Muscle of back (tissue), 11 donors: ENCODE data around the gene ARGLU1. TPM values are rescaled to one million over a fixed set of nuclear protein-coding genes. Genes with fewer than 3 reads are reported as not detected.

Experiments
- DNase-seq, 3 donors: peaks; one replicate each; pipeline versions ENCODE4 v3.0.0 to v3.0.0-alpha.2; 2013
- polyA plus RNA-seq, 10 donors: library from polyadenylated mRNA; unstranded; fragments of 120-200 nt; gene quantifications; one replicate each; pipeline ENCODE4 v1.2.1, GENCODE V29; 2013; ENCODE audit not compliant: insufficient read length in 10 of 10

Gene ARGLU1
- polyA plus RNA-seq, 10 donors, result 103 to 168 (median 132) TPM

DNA sequence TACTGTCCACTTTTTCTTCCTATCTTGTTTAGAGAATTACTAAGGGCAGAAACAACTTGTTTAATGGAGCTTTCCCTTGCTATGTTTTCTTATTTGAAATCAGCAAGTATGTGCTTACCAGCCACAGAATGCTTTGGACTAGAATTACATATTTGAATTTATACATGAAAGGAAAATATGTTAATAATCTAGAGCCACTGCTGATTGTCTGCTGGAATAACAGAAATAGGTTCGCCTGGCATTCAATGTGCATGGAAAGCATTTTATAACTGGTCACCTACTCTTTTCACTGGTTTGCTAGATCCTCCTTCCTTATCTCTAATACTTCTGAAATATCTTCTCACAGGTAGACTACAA, 40.5 kb downstream of the ARGLU1 start:
- DNase-seq, result no peak

DNA sequence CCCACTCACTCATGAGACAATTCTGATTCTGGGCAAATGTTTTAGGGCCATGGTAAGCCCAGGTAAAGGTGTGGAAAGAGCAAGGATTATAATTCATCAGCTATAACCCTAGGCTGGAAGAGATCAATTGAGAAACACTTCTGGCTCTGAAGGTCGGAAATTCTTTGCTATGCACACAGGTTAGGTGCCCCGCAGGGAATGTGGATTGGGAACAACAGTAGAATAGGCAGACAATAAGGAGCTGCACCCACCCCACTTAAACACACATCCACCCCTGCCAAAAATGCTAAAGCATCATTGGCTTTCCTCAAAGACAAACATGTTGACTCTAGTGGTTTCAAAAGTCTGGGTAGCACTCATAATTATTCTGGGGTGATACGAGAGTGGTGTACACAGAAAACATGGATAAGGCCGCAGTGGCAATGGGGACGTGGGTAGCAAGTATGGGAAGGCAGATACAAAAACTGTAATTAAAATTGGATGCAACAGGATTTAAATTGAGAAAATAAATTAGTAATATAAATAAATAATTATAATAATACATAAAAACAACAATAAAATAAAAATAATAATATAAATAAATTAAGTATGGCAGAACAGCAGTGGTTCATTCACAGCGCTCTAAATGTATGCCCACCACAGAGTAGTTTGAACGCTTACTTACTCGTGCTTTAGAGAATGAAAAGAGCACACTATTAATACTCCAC, 41.0 kb downstream of the ARGLU1 start:
- DNase-seq, result no peak

DNA sequence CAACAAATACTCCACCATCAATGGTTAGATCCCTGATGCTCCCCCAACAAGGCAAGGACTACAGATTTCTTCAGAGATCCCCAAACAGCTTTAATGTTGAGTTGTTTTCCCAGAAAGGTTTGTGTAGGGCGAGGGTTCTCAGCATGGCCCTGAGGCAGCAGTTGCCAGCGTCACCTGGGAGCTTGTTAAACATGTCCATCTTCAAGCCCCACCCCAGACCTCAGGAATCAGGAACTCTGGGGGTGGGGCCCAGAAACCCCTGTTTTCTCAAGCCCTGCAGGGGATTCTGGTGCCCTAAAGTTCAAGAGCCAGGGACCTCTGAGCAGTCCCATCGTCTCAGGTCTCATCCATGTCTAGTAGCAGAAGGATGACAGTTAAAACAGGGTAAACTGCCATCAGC, 42.1 kb downstream of the ARGLU1 start:
- no peak for DNase-seq

DNA sequence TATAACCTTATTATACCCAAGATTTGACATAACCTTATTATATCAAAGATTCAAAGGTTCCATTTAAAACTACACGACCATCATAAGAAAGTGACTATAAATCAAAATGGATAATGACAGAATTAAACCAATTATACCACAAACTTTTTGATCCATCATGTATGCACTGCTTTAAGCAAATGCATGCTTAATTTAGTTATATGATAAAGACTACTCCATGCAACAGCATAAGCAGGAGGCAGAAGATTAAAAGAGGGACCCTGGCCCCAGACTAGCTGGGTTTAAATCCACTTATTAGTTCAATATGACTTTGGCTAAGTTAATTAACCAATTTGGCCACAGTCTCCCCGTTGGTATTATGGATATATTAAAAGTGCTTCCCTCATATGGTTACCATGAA, 43.8 kb downstream of the ARGLU1 start:
- no peak for DNase-seq

DNA sequence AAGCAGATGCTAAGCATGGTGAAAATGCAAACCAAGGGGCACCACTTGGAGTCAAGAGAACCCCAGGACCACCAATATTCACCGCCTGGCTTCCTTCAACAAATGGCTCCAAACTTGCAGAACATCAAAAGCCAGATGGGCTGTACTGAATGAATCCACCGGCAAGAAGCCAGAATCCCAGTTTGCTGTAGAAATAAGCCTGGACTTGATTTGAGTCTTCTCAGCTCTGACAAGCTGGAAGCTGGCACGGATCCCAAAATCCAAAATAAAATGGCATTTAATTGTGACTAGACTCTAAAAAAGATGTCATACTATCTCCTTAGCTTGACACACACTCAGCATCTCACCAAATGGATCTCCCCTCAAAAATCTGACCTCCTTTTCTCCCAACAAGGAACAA, 44.4 kb downstream of the ARGLU1 start:
- DNase-seq, result peak in 2 of 3 donors; percentile 17 to 49

DNA sequence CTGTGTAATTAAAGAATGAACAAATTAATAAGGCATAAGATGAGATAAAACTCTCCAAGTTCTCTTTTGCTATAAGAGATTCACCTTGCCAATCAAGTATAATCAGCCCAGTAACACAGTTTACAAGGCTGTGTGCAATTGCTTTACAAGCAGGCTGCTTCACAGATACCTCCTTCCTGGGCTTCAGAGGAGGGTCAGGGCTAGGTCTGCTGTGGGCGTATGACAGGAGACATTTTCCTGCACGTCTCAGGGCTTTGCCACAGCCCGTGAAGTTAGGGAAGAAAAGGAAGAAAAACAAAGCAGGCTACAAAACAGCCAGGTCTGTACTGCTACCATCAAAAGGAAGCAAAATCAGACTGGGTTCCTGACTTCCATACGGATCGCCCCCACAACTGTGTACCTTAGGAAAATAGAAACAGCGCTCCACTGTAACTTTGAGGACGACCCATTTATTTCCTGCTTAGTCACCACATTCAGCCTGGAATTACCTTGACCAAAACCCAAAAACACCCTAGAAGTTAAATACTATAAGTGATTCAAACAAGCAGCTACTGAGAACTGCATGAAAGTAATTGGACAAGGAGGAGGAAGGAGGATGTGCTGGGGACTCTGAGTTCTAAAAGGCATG, 44.9 kb downstream of the ARGLU1 start:
- DNase-seq, result no peak

DNA sequence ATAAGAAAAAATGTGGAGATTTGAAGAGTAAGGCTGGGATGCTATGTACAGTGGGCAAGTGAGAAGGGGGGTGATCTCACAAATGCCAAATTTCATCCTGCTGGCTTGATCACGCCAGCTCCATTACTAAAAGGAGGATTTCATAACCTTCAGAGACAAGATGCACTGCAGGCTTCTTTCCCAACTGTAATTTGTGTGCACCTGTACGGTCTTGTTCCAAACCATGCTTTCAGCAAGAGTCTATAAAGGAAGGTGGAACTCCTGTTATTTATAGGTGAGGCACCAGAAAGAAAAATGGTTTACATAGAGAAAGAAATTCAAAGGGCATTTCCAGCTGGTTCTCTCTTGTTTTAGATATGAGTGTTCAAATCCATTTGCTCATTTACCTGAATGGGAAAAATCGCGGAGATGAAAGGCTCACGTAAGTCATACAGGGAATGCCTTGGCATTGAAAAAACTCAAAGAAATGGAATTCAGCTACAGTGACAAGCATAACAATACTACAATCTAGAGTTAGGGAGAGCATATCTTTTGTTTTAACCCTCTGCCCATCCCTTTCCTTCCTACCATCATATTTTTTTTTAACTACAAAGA, 45.7 kb downstream of the ARGLU1 start:
- no peak for DNase-seq

DNA sequence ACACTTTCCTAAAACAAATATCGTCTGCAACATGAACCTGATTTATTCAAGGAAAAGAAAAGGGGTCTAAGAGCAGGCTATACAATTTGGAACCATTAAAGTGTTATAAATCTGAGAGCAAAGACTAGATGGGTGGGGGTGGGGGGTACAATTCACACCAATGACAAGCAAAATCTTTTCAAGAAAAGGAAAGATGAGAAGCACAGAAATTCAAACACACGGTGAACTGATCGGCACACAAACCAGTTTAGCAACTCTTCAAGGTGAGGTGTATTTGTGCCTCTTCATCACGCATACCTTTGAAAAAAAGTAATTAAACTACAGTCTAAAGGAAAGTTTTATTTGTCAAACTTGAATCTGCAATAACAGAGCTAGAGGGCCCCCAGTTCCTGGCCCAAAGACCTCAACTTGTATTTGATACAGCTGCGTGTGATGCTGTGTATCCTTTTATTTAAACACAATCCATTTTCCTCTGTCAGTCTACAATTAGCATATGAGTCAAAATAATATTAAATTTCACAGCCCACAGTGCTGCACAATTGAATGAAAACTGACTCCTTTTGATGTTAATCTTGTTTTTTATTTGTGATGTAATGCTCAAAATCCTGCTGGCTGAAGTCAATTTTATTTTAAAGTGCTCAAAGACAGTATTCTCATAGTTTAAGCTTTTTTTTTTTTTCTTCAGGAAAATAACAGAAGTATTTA, 46.7 kb downstream of the ARGLU1 start:
- no peak for DNase-seq

DNA sequence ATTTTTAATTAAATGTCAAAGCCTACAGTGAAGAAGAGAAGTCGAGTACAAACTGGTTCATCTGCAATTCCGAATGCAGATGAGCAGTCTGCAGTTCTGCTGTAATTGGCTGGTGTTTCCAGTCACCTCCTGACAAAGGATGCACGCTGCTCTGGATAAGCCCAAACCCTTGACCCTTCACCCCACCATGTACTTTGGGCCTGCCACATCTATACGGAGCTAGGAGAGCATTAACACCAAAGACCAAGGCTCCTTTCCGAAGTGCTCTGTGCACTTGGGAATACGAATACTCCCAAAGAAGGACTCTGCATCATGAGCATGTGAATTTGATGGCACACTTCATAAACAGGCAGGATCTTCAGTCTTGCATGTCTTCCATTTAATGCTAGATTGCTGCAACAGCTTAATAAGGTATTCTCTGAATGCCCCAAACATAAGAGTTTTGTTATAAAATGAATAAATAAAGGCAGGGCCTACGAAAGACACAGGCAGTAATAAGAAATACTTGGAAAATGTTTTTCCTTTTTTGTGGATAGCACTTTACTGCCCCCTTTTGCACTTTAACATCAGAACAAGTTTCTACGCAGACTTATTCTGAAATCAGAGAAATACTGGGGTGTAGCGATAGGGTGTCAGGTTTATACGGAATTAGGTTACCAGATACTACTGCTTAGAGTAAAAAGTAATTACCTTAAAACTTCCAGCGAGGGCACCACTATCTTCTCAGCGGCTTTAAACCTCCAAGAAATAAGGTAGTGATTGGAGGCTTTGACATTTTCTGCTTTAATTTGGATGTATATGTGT, 47.5 kb downstream of the ARGLU1 start:
- peak in 2 of 3 donors; percentile 31 to 62 for DNase-seq

DNA sequence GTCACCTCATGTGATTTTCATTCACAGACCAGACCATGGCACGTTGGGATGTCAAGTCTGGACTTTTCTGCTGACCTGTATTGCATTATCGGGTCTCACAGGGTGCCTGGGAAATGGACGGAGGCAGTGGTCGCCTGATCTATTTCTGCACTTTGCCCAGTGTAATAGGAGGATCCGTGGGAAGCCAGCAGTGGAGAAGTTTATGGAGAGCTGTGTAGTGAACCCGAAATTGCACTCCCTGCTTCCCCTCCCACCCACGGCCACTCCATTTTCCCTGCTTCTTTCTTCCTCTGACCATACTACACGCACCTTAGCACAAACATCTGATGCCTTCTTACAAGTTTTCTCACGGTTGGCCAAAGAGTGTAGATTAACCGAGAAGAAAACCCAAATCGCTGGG, 49.4 kb downstream of the ARGLU1 start:
- no peak for DNase-seq

DNA sequence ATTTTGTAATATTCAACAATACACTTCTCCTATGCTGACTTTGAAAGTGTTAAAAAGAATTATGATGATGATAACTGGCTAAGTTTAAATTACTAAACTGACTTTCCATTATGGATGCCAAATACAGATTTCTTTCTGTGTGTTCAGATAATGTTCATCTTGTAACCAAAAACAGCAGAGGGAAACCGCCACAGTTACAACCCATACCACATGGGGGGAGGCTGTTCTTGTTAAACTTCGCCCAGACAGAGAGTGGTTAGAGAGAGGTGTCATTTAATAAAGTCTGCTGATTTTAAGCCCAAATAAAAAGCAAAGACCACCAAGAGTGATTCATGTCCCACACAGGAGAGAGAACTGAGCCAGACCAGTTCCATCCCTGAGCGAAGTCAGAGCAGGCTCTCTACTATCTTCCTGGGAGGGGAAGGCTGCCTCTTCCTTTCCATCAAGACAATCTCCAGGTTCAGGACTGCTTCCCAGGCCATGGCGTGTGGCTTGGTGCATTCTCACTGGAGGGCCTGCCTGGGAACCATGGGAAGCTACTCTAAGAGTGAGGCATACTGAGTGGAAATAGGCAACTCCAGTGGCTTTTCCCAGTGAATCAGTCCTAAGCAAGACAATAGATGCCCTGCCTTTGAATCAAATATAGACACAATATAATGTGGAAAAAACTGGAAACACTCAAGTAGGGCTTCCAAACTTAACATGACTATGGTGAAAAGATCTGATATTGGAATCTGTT, 50.7 kb downstream of the ARGLU1 start:
- DNase-seq, result no peak

DNA sequence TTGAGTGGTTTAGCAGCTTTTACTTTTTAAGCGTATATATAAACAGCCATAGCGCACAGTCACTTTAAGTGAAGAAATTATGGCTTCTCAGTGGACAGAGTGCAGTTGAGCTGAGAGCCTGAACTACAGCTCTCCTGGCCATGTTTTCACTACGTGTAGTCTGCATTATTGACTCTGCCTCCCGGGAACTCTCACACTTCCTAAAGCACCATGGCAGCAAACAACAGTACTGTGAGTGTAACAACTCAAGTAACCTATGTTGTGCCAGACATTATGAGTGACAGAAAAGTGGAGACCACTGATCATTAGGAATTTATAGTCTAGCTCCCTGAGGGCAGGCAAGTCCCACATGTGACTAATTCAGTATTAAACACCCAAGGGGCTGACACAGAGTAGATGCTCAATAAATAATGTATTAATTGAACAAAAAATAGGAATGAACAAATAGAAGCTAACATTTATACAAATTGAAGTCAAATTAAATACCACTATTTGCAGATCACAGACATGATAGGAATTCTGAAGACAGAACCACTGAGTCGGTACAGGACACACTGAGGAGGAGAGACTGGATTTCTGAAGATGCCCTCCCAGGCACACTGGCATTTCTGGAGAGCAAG, 52.2 kb downstream of the ARGLU1 start:
- DNase-seq, result no peak

DNA sequence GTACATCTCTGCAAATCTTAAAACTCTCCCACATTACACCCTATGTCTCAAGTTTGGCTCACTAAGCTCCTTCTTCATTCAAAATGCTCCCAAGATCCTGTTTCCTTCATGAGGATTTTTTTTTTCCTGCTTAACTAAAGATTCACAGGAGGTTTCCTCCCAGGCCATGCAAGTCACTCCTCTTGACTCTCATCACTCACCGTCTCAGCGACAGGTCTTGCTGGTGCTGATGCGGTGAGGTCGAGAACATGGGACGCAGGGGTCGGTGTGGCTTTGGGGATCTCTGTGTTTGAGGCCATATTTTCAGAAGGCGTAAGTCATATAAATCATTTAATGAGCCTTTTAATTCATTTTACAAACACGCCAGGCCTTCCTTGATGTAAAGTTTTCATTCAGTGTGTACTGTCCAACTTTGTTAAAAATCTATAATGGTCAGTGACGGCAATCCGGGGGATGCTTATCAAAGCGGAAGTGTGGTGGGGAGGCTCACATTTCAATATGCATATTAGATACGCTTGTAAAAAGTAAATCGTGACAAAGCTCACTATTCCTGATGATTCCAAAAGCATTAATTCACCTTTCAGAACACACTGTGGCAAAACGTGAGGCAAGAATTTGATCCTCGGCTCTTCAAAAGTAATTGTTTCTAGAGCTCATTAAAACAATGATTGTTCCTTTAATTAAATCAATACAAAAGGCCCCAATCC, 52.9 kb downstream of the ARGLU1 start:
- no peak for DNase-seq

DNA sequence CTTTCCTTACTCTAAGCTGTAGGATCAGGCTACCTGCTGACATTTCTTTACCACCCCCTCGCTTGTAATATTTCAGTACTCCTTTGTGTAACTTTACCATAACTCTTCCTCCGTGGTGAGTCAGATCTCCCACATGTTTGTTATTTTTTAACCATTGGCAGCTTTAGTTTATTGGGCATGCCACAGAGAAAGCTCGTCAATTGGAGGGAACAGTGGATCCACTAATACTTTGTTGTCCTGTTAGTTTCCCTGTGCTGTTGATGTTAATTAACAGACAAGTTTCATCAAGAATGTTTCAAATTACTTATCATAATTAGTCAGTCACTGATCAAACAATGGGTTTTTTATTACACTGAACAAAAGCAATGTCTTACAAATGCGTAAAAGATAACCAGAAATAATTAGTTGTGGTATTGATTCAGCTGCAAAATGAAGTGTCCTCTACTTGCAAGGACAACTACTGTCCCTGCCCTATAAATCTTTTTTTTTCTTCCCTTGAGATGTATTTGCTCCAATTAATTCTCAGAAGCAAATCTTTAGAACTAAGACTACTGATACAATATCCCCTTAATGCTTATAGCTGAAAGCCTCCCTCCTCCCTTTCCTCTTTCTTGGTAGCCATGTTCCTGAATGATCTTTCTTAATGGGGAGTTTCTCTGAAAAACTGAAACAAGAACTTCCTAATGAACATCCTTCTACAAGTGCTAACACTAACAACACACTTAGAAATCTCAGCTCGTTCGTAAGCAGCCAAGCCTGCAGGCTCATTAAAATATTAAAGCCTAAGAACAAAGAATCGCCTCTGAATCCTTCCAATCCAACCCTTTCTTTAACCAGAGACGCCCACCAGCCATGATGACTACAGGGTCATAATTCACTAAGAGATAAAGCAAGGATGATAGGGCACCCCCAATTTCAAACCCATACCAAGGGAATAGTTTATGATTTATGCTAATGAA, 54.6 kb downstream of the ARGLU1 start:
- no peak for DNase-seq

DNA sequence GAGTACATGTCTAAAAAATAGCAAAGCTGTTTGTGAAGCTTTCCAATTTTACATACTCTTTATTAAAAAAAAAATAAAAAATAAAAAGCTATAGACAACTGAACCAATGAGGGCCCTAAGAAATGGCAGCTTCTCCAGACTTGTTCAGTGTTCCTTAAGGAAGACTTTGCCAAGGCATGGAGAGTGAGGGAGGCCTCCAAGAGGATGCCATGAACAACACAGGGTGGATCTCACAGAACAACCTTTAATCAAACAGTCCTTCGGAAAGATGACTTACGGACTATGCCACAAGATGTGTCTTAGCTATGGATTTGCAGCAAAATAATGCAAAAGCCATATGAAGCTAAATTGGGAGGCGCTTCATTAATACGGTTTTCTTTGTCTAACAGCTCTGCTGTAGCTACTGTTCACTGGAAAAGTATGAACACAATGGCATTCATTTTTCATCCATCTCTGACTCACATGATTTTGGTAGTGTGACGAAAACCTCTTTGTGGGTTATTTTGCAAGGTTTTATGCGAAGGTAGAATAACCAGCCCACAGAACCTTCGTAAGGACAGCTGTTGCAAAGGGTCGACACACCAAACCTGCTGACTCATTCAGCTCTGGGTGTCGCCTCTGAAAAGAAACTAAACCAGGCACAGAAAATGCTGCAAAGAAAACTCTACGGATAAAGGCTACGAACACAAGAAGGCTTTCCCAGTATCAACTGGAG, 60.2 kb downstream of the ARGLU1 start:
- peak in 1 of 3 donors; percentile 90 for DNase-seq

DNA sequence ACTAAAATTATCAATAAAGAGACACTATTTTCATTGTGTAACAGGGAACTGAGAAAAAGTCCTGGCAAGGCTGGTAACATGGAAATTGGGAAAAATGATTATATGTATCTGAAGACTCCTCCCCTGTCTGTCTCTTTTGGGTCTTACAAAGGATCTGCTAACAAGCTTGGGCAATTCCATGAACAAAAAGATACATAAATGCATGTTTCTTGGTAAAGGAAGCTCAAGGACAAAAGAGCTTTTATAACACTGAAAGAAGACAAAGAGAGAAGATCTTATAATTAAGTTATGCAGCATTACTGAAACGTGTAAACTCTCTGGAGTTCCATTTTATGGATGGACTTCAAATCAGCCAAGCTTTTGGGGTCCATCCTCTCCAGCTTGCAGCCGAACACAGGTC, 61.7 kb downstream of the ARGLU1 start:
- no peak for DNase-seq

DNA sequence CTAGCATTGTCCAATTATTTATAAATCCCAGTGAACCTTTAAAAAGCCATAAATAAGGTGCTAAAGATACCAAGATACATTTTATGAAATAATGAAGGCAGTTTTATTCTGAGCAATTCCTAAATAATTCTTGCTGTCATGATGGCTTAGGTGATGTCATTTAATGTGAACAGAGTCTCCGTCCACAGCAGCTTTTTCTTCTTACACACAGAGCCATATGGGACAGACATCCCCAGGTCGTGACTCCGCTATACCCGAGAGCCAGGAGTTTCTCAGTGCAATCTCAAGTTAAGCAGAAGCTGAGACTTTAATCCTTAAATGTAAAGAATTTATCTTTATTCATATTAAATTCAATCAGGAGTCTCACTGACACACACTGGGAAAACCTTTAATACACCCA, 62.2 kb downstream of the ARGLU1 start:
- DNase-seq, result no peak

DNA sequence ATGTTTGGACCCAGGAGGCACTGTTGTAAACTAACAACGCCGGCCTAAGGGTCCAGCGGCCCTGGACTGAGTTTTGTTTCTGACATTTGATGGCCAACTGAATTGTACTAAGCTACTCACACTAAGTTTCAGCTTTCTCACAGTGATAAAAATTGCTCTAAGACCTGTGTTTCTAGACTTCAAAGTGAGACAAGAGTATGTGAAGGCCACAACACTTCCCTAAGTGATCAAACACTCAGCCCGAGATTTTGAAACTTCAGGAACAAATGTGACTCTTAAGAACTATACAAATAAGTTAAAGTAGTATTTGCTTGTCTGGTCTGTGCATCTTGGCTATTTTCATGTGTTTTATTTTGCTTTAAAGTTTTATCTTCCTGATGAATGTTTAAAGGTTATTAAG, 62.6 kb downstream of the ARGLU1 start:
- no peak for DNase-seq
